Endothelial cell of umbilical vein (primary cell): ENCODE results near the gene SUSD6. TPM values are rescaled to one million over a fixed set of nuclear protein-coding genes. Genes with fewer than 3 reads are reported as not detected.

Experiments used
- BruUV-seq: library from RNA; stranded (reverse); fragments of 400-500 nt; replicated peaks from 2 replicates; lab custom pipeline; 2021; lab: Mats Ljungman, UMichigan
- CTCF ChIA-PET: fragments of 300-600, 350-600 bp; sonication (Branson Sonifier 250); formaldehyde crosslinking; loops from one replicate; lab custom pipeline; 2021; ENCODE audit warnings: antibody characterized with exemption, inconsistent platforms; lab: Charles Lee
- POLR2A ChIA-PET: fragments of 300-600, 350-600 bp; sonication (Branson Sonifier 250); formaldehyde crosslinking; loops from one replicate; lab custom pipeline; 2021; ENCODE audit warnings: antibody characterized with exemption, inconsistent platforms; lab: Charles Lee
- DNase-seq: peaks from one replicate; pipeline ENCODE4 v3.0.0-alpha.2; 2011; ENCODE audit warnings: low read depth, low spot score
- FAIRE-seq: peaks from 2 replicates; lab custom pipeline; 2011; peaks lifted over from hg19 to GRCh38; lab: Jason Lieb, UNC
- H2AFZ ChIP-seq: 2 replicates; pipeline ENCODE4 v1.6.0; 2012; ENCODE audit warnings: low read depth, low read length, control low read depth, inconsistent platforms
- H3K27ac ChIP-seq: 2 replicates; pipeline ENCODE4 v1.5.1; 2011; ENCODE audit warnings: low read depth, mild to moderate bottlenecking, control low read depth, low read length, moderate library complexity; ENCODE audit not compliant: insufficient read depth
- H3K27me3 ChIP-seq, 2 experiments: 2 replicates each; pipeline versions ENCODE4 v1.6.0 to v1.6.1; 2011; ENCODE audit warnings: low read length in 2 of 2, mixed read lengths in 1 of 2; ENCODE audit not compliant: control insufficient read depth in 2 of 2, insufficient read depth in 2 of 2
- H3K36me3 ChIP-seq, 2 experiments: 2 replicates in 1 of 2; 3 replicates in 1 of 2; pipeline ENCODE4 v1.5.1; 2011; ENCODE audit warnings: low read length in 2 of 2, mild to moderate bottlenecking in 1 of 2, moderate library complexity in 1 of 2; ENCODE audit not compliant: control insufficient read depth in 2 of 2, insufficient read depth in 2 of 2; ENCODE audit errors: extremely low read depth in 1 of 2
- H3K4me1 ChIP-seq: 3 replicates; pipeline ENCODE4 v1.5.1; 2011; ENCODE audit warnings: mild to moderate bottlenecking, low read length; ENCODE audit not compliant: control insufficient read depth, insufficient read depth; ENCODE audit errors: extremely low read depth
- H3K4me2 ChIP-seq: 2 replicates; pipeline ENCODE4 v1.6.1; 2011; ENCODE audit warnings: low read length, control low read depth, mixed read lengths; ENCODE audit not compliant: insufficient read depth
- H3K4me3 ChIP-seq, 3 experiments: fragments of 200-600 bp in 1 of 3; sonication (generic), shearing (Covaris generic) in 1 of 3; replicated peaks in 1 of 3; 2 replicates each; pipeline ENCODE4 v1.5.1; 2011 to 2016; ENCODE audit warnings: control low read depth in 3 of 3, low read length in 3 of 3, mild to moderate bottlenecking in 2 of 3, inconsistent platforms in 1 of 3, low read depth in 1 of 3, moderate library complexity in 1 of 3; ENCODE audit not compliant: insufficient read depth in 1 of 3
- H3K79me2 ChIP-seq: 2 replicates; pipeline ENCODE4 v1.6.0; 2012; ENCODE audit warnings: low read length, inconsistent platforms; ENCODE audit not compliant: control insufficient read depth, insufficient read depth
- H3K9ac ChIP-seq: replicated peaks from 2 replicates; pipeline ENCODE3; 2011; ENCODE audit warnings: low read length, control low read depth; ENCODE audit not compliant: insufficient read depth; ENCODE audit errors: extremely low read depth
- H3K9me1 ChIP-seq: replicated peaks from 3 replicates; pipeline ENCODE4 v1.6.0; 2011; ENCODE audit warnings: mild to moderate bottlenecking, low read length; ENCODE audit not compliant: control insufficient read depth, insufficient read depth; ENCODE audit errors: extremely low read depth
- H3K9me3 ChIP-seq: replicated peaks from 2 replicates; pipeline ENCODE4 v1.5.1; 2012; ENCODE audit warnings: low read length, inconsistent platforms; ENCODE audit not compliant: control insufficient read depth, insufficient read depth
- H4K20me1 ChIP-seq: replicated peaks from 2 replicates; pipeline ENCODE3; 2011; ENCODE audit warnings: mild to moderate bottlenecking, low read length; ENCODE audit not compliant: control insufficient read depth, insufficient read depth; ENCODE audit errors: extremely low read depth
- EZH2 ChIP-seq: IDR thresholded peaks from 2 replicates; pipeline ENCODE4 v1.6.1; 2012; ENCODE audit warnings: borderline replicate concordance, low read depth, mild to moderate bottlenecking, moderate library complexity, low read length, inconsistent platforms; ENCODE audit not compliant: severe bottlenecking
- FOS ChIP-seq: IDR thresholded peaks from 2 replicates; pipeline ENCODE4 v1.6.1; 2011; ENCODE audit warnings: mild to moderate bottlenecking, low read length, moderate library complexity, borderline replicate concordance; ENCODE audit not compliant: insufficient read depth
- GATA2 ChIP-seq: IDR thresholded peaks from 2 replicates; pipeline ENCODE4 v1.7.0; 2011; ENCODE audit warnings: low read depth, mild to moderate bottlenecking, moderate library complexity, mixed read lengths, low read length; ENCODE audit not compliant: insufficient read length, insufficient read depth
- JUN ChIP-seq: IDR thresholded peaks from 2 replicates; pipeline ENCODE4 v1.6.1; 2011; ENCODE audit warnings: borderline replicate concordance, low read depth; ENCODE audit not compliant: insufficient read length, insufficient read depth
- MYC ChIP-seq: IDR thresholded peaks from one replicate; pipeline ENCODE4 v1.6.1; 2011; ENCODE audit warnings: mild to moderate bottlenecking, low read depth, low read length
- POLR2A ChIP-seq: IDR thresholded peaks from 2 replicates; pipeline ENCODE4 v1.6.1; 2012; ENCODE audit warnings: low read depth, mild to moderate bottlenecking, control low read depth, low read length
- POLR2AphosphoS5 ChIP-seq: IDR thresholded peaks from 2 replicates; pipeline ENCODE4 v1.6.1; 2012; ENCODE audit warnings: low read depth, mild to moderate bottlenecking, control low read depth, low read length, moderate library complexity; ENCODE audit not compliant: insufficient read depth
- dilution Hi-C: fragments of 300-500 bp; cut with MboI; formaldehyde crosslinking; loops from one replicate; pipeline ENCODE4 v1.15.0; 2019; ENCODE audit warnings: low sequenced_read_pairs; ENCODE audit not compliant: extremely low pct_ligation_motif_present
- intact Hi-C: fragments of 100-400 bp; cut with micrococcal nuclease; formaldehyde crosslinking; loops from one replicate; pipeline ENCODE4 v1.10.0; 2022
- polyA plus RNA-seq, 4 experiments: library from polyadenylated mRNA; depleted of rRNA in 3 of 4; stranded (reverse) in 3 of 4; unstranded in 1 of 4; fragments of >200 nt; gene quantifications; 2 replicates each; pipeline versions ENCODE4 v1.2.1 to v1.2.3, GENCODE V29; 2011 to 2012; ENCODE audit warnings: missing spikeins in 1 of 4
- total RNA-seq: library from RNA; stranded (reverse); gene quantifications from 2 replicates; pipeline ENCODE4 v1.2.3, GENCODE V29; 2021
- TF ChIP-seq, protein P1 (sequence below), 2 donors: IDR thresholded peaks; 1 replicate in 1 of 2; 2 replicates in 1 of 2; pipeline ENCODE4 v1.5.1; 2011; ENCODE audit warnings: low read length in 2 of 2, mild to moderate bottlenecking in 2 of 2, moderate library complexity in 2 of 2, control low read depth in 1 of 2, inconsistent platforms in 1 of 2, low read depth in 1 of 2; ENCODE audit not compliant: insufficient read depth in 1 of 2; ENCODE audit errors: extremely low read depth in 1 of 2
- TF ChIP-seq, protein P2 (sequence below): IDR thresholded peaks from 2 replicates; pipeline ENCODE4 v1.6.1; 2011; ENCODE audit not compliant: insufficient read depth, insufficient read length

SUSD6 gene
- total and polyA plus RNA-seq, 2 donors (not counting 3 experiments of a cell fraction or from before 2014, with no cell fraction given): 13.4 to 19.5 TPM

DNA sequence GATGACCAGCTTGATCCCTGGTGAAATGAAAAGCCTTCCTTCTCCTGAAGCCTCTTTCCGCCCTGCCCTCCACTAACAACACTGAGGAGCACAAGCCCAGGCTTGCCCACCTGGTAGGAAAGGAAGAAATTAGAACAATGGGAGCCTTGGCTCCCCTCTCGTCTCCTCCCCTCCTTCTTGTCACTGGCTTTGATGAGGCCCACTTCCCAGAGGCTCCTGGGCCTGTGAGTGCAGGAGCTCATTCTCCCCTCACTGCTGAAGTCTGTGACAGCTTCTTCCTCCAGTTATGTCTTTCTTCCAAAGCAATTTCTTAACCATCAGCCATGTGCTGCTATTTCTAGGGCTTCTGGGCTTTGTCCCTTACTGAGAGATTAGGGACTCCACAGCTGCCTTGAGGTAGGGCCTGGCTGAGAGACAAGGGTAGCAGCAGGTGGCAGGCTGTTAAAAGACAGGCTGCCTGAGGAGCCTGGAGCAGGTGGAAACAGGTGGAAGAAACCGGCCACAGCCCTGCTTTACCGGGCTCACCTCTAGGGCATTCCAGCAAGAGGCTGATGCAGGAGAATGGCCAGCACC lies 101.9 kb downstream of the SUSD6 start:
- Histone ChIP-seq H3K9me3 (no peaks in the 10 kb centered on the region), H3K4me1 (peaks cover 31% of the 10 kb centered on the region), H3K9me1 (no peaks in the 10 kb centered on the region), H3K79me2 (no peaks in the 10 kb centered on the region), H3K4me2 (no peak overlapping the region), H4K20me1 (no peaks in the 10 kb centered on the region), H3K27me3 (no peaks in the 10 kb centered on the region), H3K9ac (no peak overlapping the region), H3K36me3 (peaks cover 7 to 17% of the 10 kb centered on the region in 2 experiments), H3K27ac (peak overlapping the region; percentile 13), H2AFZ (no peak overlapping the region), H3K4me3 (no peak overlapping the region)
- ChIA-PET CTCF (interaction anchor here (0.7 to 3.0 kb wide), 8 partner anchors 9 to 490 kb away, joined by 3 to 10 read pairs (median 5); partner anchors contain the start of gene SUSD6), POLR2A (interaction anchor here (1.2 kb wide), 1 partner anchor 101 kb away, joined by 5 read pairs; no protein-coding TSS in a partner anchor)
- FAIRE-seq (peak; percentile 69), DNase-seq (peak; percentile 62)
- intact Hi-C loops (no loop called here), dilution Hi-C loops (no loop called here)
- TSS peak; percentile 25 for BruUV-seq
- no peak for TF ChIP-seq POLR2A
- no peak for TF ChIP-seq POLR2AphosphoS5
- TF ChIP-seq MYC: no peak
- TF ChIP-seq, protein P1, sequence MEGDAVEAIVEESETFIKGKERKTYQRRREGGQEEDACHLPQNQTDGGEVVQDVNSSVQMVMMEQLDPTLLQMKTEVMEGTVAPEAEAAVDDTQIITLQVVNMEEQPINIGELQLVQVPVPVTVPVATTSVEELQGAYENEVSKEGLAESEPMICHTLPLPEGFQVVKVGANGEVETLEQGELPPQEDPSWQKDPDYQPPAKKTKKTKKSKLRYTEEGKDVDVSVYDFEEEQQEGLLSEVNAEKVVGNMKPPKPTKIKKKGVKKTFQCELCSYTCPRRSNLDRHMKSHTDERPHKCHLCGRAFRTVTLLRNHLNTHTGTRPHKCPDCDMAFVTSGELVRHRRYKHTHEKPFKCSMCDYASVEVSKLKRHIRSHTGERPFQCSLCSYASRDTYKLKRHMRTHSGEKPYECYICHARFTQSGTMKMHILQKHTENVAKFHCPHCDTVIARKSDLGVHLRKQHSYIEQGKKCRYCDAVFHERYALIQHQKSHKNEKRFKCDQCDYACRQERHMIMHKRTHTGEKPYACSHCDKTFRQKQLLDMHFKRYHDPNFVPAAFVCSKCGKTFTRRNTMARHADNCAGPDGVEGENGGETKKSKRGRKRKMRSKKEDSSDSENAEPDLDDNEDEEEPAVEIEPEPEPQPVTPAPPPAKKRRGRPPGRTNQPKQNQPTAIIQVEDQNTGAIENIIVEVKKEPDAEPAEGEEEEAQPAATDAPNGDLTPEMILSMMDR (IDR thresholded peaks at IDR 0.05; ENCODE audit: extremely low read depth in 1 of 2, insufficient read depth in 1 of 2, low read depth in 1 of 2, low read length in 2 of 2): no peak
- TF ChIP-seq JUN: no peak
- no peak for TF ChIP-seq EZH2
- TF ChIP-seq, protein P2, sequence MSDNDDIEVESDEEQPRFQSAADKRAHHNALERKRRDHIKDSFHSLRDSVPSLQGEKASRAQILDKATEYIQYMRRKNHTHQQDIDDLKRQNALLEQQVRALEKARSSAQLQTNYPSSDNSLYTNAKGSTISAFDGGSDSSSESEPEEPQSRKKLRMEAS: no peak
- no peak for TF ChIP-seq GATA2
- no peak for TF ChIP-seq FOS
